ENCODE results near the gene SNED1. TPM values are rescaled to one million over a fixed set of nuclear protein-coding genes. Genes with fewer than 3 reads are reported as not detected.

SNED1 gene
- total RNA-seq, 1 donor from 2014 or later: 2.8 TPM

DNA sequence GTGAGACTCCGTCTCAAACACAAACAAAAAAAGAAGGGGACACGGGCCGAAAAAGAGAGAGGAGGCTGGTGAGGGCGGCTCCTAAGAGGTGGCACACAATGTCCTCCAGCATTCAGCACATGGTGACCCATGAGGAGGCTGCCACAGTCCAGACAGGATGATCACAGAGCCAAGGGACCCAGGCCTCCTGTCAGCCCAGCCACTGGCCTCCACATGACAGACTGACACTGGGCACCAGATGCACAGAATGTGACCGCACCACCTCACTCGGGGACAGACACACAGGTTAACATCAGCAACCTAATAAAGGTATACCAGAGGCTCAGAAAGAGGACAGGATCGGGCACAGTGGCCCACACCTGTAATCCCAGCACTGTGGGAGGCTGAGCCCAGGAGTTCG lies 129.8 kb downstream of the SNED1 start:
- no peak for DNase-seq
- Mint-ChIP-seq H3K36me3 (ENCODE audit: unreplicated experiment) (no peaks in the 10 kb centered on the region), H3K4me3 (ENCODE audit: unreplicated experiment) (no peak overlapping the region), H3K27me3 (ENCODE audit: unreplicated experiment) (peaks cover 4% of the 10 kb centered on the region), H3K4me1 (ENCODE audit: low read depth, unreplicated experiment) (peaks cover 3% of the 10 kb centered on the region), H3K9me3 (ENCODE audit: unreplicated experiment) (peaks cover 1% of the 10 kb centered on the region), H3K27ac (ENCODE audit: unreplicated experiment) (no peak overlapping the region)
- TF ChIP-seq, protein P1, sequence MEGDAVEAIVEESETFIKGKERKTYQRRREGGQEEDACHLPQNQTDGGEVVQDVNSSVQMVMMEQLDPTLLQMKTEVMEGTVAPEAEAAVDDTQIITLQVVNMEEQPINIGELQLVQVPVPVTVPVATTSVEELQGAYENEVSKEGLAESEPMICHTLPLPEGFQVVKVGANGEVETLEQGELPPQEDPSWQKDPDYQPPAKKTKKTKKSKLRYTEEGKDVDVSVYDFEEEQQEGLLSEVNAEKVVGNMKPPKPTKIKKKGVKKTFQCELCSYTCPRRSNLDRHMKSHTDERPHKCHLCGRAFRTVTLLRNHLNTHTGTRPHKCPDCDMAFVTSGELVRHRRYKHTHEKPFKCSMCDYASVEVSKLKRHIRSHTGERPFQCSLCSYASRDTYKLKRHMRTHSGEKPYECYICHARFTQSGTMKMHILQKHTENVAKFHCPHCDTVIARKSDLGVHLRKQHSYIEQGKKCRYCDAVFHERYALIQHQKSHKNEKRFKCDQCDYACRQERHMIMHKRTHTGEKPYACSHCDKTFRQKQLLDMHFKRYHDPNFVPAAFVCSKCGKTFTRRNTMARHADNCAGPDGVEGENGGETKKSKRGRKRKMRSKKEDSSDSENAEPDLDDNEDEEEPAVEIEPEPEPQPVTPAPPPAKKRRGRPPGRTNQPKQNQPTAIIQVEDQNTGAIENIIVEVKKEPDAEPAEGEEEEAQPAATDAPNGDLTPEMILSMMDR (IDR thresholded peaks at IDR 0.05; ENCODE audit: partially characterized antibody, unreplicated experiment): no peak

DNA sequence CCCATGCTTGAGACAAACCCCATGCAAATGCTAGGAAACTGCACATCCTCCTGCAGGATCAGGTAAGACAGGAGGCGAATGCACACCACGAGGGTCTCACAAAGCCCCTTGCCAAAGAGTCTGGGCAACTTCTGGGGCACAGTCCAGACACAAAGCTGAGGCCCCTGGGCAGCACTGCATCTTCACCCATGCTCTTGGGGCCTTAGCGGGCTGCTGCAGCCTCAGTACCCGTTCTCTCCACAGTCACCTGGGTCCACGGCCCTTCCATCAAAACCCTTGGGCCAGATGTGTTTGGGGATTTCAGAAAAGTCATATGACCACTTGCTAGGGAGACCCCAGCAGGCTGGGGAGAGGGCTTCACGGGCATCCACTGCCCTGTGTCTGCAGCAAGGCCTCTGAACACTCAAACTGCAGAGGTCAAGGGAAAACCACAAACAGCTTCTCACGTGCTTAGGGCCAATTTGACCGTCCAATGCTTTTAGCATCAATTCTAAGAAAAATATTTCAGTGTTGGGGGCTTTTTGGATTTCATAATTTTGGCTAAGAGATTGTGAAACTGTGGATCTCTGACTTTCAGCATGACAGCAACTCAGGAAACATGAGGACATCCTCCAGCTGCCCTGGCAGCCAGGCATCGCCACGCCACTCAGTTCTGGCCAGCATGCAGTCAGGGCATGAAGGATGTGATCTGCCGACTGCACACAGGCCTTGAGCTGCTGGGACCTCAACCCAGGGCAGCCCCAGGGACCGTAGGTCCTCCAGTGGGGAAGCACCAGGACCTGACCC lies 130.9 kb downstream of the SNED1 start:
- H3K4me1 Mint-ChIP-seq (ENCODE audit: low read depth, unreplicated experiment): no peaks in the 10 kb centered on the region
- H3K4me3 Mint-ChIP-seq (ENCODE audit: unreplicated experiment): no peak overlapping the region
- H3K36me3 Mint-ChIP-seq (ENCODE audit: unreplicated experiment): no peaks in the 10 kb centered on the region
- TF ChIP-seq, protein P1 (IDR thresholded peaks at IDR 0.05; ENCODE audit: partially characterized antibody, unreplicated experiment): no peak
- H3K27ac Mint-ChIP-seq (ENCODE audit: unreplicated experiment): no peak overlapping the region
- peaks cover 1% of the 10 kb centered on the region for H3K9me3 Mint-ChIP-seq (ENCODE audit: unreplicated experiment)
- H3K27me3 Mint-ChIP-seq (ENCODE audit: unreplicated experiment): peaks cover 4% of the 10 kb centered on the region
- no peak for DNase-seq

DNA sequence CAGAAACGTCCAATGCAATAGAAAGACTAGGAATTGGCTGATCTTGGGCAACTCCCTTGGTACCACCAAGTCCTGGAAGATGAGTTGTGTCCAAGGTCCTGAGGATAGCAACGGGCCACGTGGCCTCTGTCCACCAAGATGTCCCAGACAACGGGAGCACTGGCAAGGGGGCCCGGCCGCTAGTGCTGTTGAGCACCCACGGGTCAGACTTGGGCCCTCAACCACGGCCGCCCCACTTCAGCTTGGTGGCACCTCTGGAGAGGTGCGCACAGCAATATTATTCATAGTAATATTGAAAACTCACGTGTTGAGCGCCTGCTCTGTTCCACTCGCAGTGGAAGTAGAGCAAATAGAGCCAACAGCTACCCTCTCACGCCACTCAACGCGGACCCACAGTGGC lies 131.9 kb downstream of the SNED1 start:
- Mint-ChIP-seq H3K9me3 (ENCODE audit: unreplicated experiment) (peaks cover 1% of the 10 kb centered on the region), H3K27me3 (ENCODE audit: unreplicated experiment) (peaks cover 4% of the 10 kb centered on the region), H3K4me3 (ENCODE audit: unreplicated experiment) (no peak overlapping the region), H3K27ac (ENCODE audit: unreplicated experiment) (no peak overlapping the region), H3K36me3 (ENCODE audit: unreplicated experiment) (no peaks in the 10 kb centered on the region), H3K4me1 (ENCODE audit: low read depth, unreplicated experiment) (no peaks in the 10 kb centered on the region)
- TF ChIP-seq, protein P1 (IDR thresholded peaks at IDR 0.05; ENCODE audit: partially characterized antibody, unreplicated experiment): no peak
- no peak for DNase-seq

DNA sequence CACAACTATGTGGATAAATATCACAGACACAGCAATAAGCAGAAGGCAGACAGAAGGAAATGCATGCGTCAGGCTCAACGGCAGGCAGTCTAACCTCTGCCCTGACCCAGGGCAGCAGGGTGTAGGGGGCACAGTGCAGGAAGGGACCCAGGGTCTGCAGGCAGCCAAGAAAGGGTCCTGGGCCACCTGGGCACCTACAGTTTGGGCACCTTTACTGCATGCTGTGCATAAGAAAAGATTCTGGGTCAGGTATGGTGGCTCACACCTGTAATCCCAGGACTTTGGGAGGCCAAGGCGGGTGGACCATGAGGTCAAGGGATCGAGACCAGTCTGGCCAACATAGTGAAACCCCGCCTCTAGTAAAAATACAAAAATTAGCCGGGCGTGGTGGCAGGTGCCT lies 133.1 kb downstream of the SNED1 start:
- Mint-ChIP-seq H3K4me3 (ENCODE audit: unreplicated experiment) (no peak overlapping the region), H3K27ac (ENCODE audit: unreplicated experiment) (no peak overlapping the region), H3K4me1 (ENCODE audit: low read depth, unreplicated experiment) (no peaks in the 10 kb centered on the region), H3K27me3 (ENCODE audit: unreplicated experiment) (peaks cover 4% of the 10 kb centered on the region), H3K9me3 (ENCODE audit: unreplicated experiment) (peaks cover 1% of the 10 kb centered on the region), H3K36me3 (ENCODE audit: unreplicated experiment) (no peaks in the 10 kb centered on the region)
- no peak for DNase-seq
- TF ChIP-seq, protein P1 (IDR thresholded peaks at IDR 0.05; ENCODE audit: partially characterized antibody, unreplicated experiment): no peak

All from glutamatergic neuron (in vitro differentiated cells).